Neural crest cell (in vitro differentiated cells): Measurements from ENCODE around the gene UGT2B17. TPM values are rescaled to one million over a fixed set of nuclear protein-coding genes. Genes with fewer than 3 reads are reported as not detected.
"Not testable (repeated sequence)": the region's sequence is repeated elsewhere in the genome, so short reads cannot be mapped to it uniquely, and the experiment has no call there.

Experiments used
- DNase-seq: peaks from one replicate; pipeline ENCODE4 v3.0.0; 2021; ENCODE audit warnings: low read depth, mixed read lengths, low spot score
- H3K27ac Mint-ChIP-seq: one replicate; pipeline ENCODE4 v1.8.0; 2021; ENCODE audit warnings: mild to moderate bottlenecking, mixed read lengths; ENCODE audit not compliant: unreplicated experiment
- H3K27me3 Mint-ChIP-seq: 2 replicates; pipeline ENCODE4 v1.8.0; 2021; ENCODE audit warnings: low read depth, mild to moderate bottlenecking, mixed read lengths
- H3K36me3 Mint-ChIP-seq: 2 replicates; pipeline ENCODE4 v1.8.0; 2021; ENCODE audit warnings: low read depth, mild to moderate bottlenecking, mixed read lengths
- H3K4me1 Mint-ChIP-seq: 2 replicates; pipeline ENCODE4 v1.8.0; 2021; ENCODE audit warnings: mixed read lengths
- H3K4me3 Mint-ChIP-seq: one replicate; pipeline ENCODE4 v1.8.0; 2021; ENCODE audit warnings: mild to moderate bottlenecking, mixed read lengths
- H3K9me3 Mint-ChIP-seq: 2 replicates; pipeline ENCODE4 v1.8.0; 2021; ENCODE audit warnings: mixed read lengths
- CTCF ChIP-seq: fragments of 200-600 bp; sonication (generic); conservative IDR thresholded peaks from 2 replicates; pipeline ENCODE4 v1.5.0; 2021; ENCODE audit warnings: antibody characterized with exemption, mild to moderate bottlenecking
- total RNA-seq: library from RNA; stranded (reverse); gene quantifications from 2 replicates; pipeline ENCODE4 v1.2.1, GENCODE V29; 2021

Gene UGT2B17
- total RNA-seq, 1 donor from 2014 or later = not detected

- H3K4me3 Mint-ChIP-seq, H3K36me3 Mint-ChIP-seq, H3K27me3 Mint-ChIP-seq, H3K4me1 Mint-ChIP-seq, H3K27ac Mint-ChIP-seq, H3K9me3 Mint-ChIP-seq, DNase-seq: not testable (repeated sequence)
These were observed 23.0 kb downstream of the UGT2B17 start for GRCh38 chr4:68552818-68553811.

GRCh38 chr4:68542742-68543141, 33.4 kb downstream of the UGT2B17 start:
- H3K36me3 Mint-ChIP-seq, H3K4me1 Mint-ChIP-seq, DNase-seq, H3K27ac Mint-ChIP-seq, H3K9me3 Mint-ChIP-seq, H3K4me3 Mint-ChIP-seq, H3K27me3 Mint-ChIP-seq: not testable (repeated sequence)

GRCh38 chr4:68536375-68536774, 39.7 kb downstream of the UGT2B17 start:
- no peaks in the 10 kb centered on the region for H3K4me1 Mint-ChIP-seq
- H3K27me3 Mint-ChIP-seq = no peaks in the 10 kb centered on the region
- no peaks in the 10 kb centered on the region for H3K36me3 Mint-ChIP-seq
- no peak overlapping the region for H3K27ac Mint-ChIP-seq
- H3K9me3 Mint-ChIP-seq = no peaks in the 10 kb centered on the region
- TF ChIP-seq CTCF = no peak
- no peak overlapping the region for H3K4me3 Mint-ChIP-seq
- no peak for DNase-seq

- no peaks in the 10 kb centered on the region for H3K9me3 Mint-ChIP-seq
- no peak for TF ChIP-seq CTCF
- H3K4me3 Mint-ChIP-seq = no peak overlapping the region
- no peaks in the 10 kb centered on the region for H3K36me3 Mint-ChIP-seq
- H3K4me1 Mint-ChIP-seq = no peaks in the 10 kb centered on the region
- DNase-seq = no peak
- no peaks in the 10 kb centered on the region for H3K27me3 Mint-ChIP-seq
- no peak overlapping the region for H3K27ac Mint-ChIP-seq
These were observed 40.1 kb downstream of the UGT2B17 start for GRCh38 chr4:68535974-68536373.

GRCh38 chr4:68522232-68522631, 53.9 kb downstream of the UGT2B17 start:
- H3K36me3 Mint-ChIP-seq, DNase-seq, H3K4me3 Mint-ChIP-seq: not testable (repeated sequence)

GRCh38 chr4:68520985-68521384, 55.1 kb downstream of the UGT2B17 start:
- no peaks in the 10 kb centered on the region for H3K4me1 Mint-ChIP-seq
- H3K4me3 Mint-ChIP-seq = no peak overlapping the region
- H3K9me3 Mint-ChIP-seq = no peaks in the 10 kb centered on the region
- H3K36me3 Mint-ChIP-seq = no peaks in the 10 kb centered on the region
- no peak for TF ChIP-seq CTCF
- no peak for DNase-seq
- H3K27ac Mint-ChIP-seq = no peak overlapping the region
- no peaks in the 10 kb centered on the region for H3K27me3 Mint-ChIP-seq

More at GRCh38 chr4:68522232-68522631, 53.9 kb downstream of the UGT2B17 start:
- not testable (repeated sequence) for H3K4me1 Mint-ChIP-seq, H3K9me3 Mint-ChIP-seq, H3K27me3 Mint-ChIP-seq, H3K27ac Mint-ChIP-seq

GRCh38 chr4:68518889-68519288, 57.2 kb downstream of the UGT2B17 start:
- H3K27ac Mint-ChIP-seq = no peak overlapping the region
- no peaks in the 10 kb centered on the region for H3K4me1 Mint-ChIP-seq
- H3K27me3 Mint-ChIP-seq = no peaks in the 10 kb centered on the region
- no peaks in the 10 kb centered on the region for H3K36me3 Mint-ChIP-seq
- H3K9me3 Mint-ChIP-seq = no peaks in the 10 kb centered on the region
- TF ChIP-seq CTCF = no peak
- H3K4me3 Mint-ChIP-seq = no peak overlapping the region
- no peak for DNase-seq

- H3K36me3 Mint-ChIP-seq, H3K4me1 Mint-ChIP-seq, H3K27ac Mint-ChIP-seq, H3K27me3 Mint-ChIP-seq, DNase-seq, H3K4me3 Mint-ChIP-seq, H3K9me3 Mint-ChIP-seq: not testable (repeated sequence)
These were observed 70.7 kb downstream of the UGT2B17 start for GRCh38 chr4:68505452-68505851.

- H3K27ac Mint-ChIP-seq, H3K4me3 Mint-ChIP-seq, H3K9me3 Mint-ChIP-seq, DNase-seq, H3K36me3 Mint-ChIP-seq, H3K27me3 Mint-ChIP-seq, H3K4me1 Mint-ChIP-seq: not testable (repeated sequence)
These were observed 71.3 kb downstream of the UGT2B17 start for GRCh38 chr4:68504836-68505235.

- DNase-seq, H3K27me3 Mint-ChIP-seq, H3K36me3 Mint-ChIP-seq, H3K4me3 Mint-ChIP-seq, H3K9me3 Mint-ChIP-seq, H3K27ac Mint-ChIP-seq, H3K4me1 Mint-ChIP-seq: not testable (repeated sequence)
These were observed 72.7 kb downstream of the UGT2B17 start for GRCh38 chr4:68503462-68503861.
